Measurements from ENCODE around the gene TBXAS1.

The TBXAS1 gene

GRCh38 chr7:139955109-139955820 is 126.2 kb downstream of the TBXAS1 start:
- H3K27ac ChIP-seq, result no peak overlapping the region
- no peak for TF ChIP-seq CTCF (IDR thresholded peaks at IDR 0.05)
- TF ChIP-seq ZFX (IDR thresholded peaks at IDR 0.05; ENCODE audit: borderline replicate concordance), result no peak

- no peak for TF ChIP-seq CTCF (IDR thresholded peaks at IDR 0.05)
- TF ChIP-seq ZFX (IDR thresholded peaks at IDR 0.05; ENCODE audit: borderline replicate concordance), result no peak
- no peak overlapping the region for H3K27ac ChIP-seq
Measured at GRCh38 chr7:139958599-139959284, 129.7 kb downstream of the TBXAS1 start.

DNA sequence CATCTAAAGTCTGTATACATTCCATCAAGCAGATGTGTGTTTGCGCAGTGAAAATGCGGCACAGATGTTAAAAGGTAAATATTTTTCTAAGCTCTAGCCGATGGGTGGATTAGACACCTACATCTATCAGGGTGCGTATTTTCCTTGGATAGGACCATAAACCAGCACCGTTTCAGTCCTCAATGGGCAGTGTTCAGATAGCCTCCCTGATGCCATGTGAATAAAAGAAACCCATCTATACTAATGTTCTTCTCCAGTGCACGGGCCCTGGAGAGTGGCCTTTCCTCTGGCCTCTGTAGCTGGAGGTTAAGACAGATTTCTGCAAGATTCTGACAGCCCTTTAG is 130.2 kb downstream of the TBXAS1 start:
- TF ChIP-seq CTCF (IDR thresholded peaks at IDR 0.05) (no peak), ZFX (IDR thresholded peaks at IDR 0.05; ENCODE audit: borderline replicate concordance) (no peak)
- H3K27ac ChIP-seq, result no peak overlapping the region

DNA sequence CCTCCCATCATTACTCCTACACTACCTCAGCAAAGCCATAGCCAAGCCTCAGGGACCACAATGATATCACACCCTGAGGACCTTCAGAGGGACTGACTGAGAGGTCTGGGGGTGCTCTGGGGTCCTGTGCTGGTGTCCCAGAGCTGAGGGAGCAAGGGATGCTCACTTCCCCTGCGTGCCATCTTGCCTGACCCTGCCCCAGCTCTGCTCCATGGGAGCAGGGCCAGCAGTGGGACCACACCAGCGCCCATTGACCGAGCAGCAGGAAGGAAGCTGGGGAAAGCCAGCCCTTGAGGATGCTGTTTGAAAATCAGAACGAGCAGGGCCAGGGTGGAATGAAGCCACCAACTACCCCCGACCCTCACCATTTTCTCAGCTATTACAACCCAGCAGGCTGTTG is 130.7 kb downstream of the TBXAS1 start:
- H3K27ac ChIP-seq, result no peak overlapping the region
- TF ChIP-seq ZFX (IDR thresholded peaks at IDR 0.05; ENCODE audit: borderline replicate concordance) (no peak), CTCF (IDR thresholded peaks at IDR 0.05) (no peak)

DNA sequence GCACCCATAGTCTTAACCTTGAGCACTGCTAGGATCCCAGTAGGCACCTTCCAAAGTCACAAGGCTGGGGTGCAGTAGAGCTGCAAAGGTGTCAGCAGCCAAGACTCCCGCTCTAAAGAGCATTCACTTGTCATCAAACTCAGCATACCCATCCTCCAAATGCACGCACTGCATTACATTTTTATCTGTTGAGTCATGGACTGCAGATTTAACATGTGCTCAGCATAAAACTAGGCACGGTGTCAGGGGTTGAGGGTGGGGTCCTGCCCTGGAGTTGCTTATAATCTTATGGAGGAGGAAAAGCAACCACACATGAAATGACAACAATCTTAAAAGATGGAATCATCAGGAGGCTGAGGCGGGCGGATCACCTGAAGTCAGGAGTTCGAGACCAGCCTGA is 131.1 kb downstream of the TBXAS1 start:
- H3K27ac ChIP-seq, result no peak overlapping the region
- TF ChIP-seq CTCF (IDR thresholded peaks at IDR 0.05), result no peak
- TF ChIP-seq ZFX (IDR thresholded peaks at IDR 0.05; ENCODE audit: borderline replicate concordance), result no peak

DNA sequence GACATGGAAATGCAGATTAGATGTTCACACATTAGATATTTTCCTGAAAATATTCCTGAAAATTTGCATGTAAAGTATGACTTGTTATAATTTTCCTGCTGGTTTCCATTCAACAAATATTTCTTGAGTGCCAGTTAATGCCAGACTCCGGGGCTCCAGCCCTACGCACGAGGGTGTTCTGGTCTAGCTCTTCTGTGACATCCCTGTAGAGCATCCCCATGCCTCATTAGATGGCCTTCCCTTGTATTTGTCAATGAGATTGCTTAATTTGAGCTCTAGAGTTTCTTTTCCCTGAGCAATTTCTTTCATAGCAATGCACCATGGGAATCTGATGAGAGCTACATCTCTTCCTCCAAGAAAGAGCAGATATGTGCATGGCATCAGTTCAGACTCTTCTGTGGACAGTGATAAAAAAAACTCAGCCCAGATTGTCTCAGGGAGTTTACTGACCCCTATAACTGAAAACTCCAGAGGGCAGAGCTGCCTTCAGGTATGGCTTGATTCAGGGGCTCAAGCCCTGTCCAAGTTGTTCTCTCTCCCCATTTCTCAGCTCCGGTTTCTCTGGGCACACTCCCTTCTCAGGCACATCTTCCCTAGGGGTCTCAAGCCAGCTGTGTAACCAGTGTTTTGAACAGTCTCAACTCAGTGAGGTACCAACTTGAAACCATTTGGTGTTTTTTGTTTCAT is 137.0 kb downstream of the TBXAS1 start:
- H3K27ac ChIP-seq, result no peak overlapping the region
- TF ChIP-seq ZFX (IDR thresholded peaks at IDR 0.05; ENCODE audit: borderline replicate concordance), result no peak
- no peak for TF ChIP-seq CTCF (IDR thresholded peaks at IDR 0.05)

GRCh38 chr7:139966949-139967348 is 137.9 kb downstream of the TBXAS1 start:
- TF ChIP-seq ZFX (IDR thresholded peaks at IDR 0.05; ENCODE audit: borderline replicate concordance) (no peak), CTCF (IDR thresholded peaks at IDR 0.05) (no peak)

More at GRCh38 chr7:139966949-139967348, 137.9 kb downstream of the TBXAS1 start:
- H3K27ac ChIP-seq, result no peak overlapping the region

Data from 22Rv1 (cell line).